HG03108 (cell line): ENCODE data around the gene RNASE8.
"Not testable (repeated sequence)": the region's sequence is repeated elsewhere in the genome, so short reads cannot be mapped to it uniquely, and the experiment has no call there.

Experiments
- ATAC-seq: cut with Tn5 transposase; IDR thresholded peaks from one replicate; pipeline ENCODE4 v1.9.1; 2021; ENCODE audit warnings: moderate library complexity; ENCODE audit not compliant: unreplicated experiment

The RNASE8 gene

GRCh38 chr14:21029917-21030316 lies 27.7 kb upstream of the RNASE8 start, which contains the start of gene TPPP2:
Gene TPPP2 (plus strand): TSS chr14:21030217. CDS start chr14:21030582, 365 bp downstream.
- no peak for ATAC-seq

GRCh38 chr14:21030531-21030930 lies 27.1 kb upstream of the RNASE8 start:
- ATAC-seq = no peak

- ATAC-seq = no peak
Measured at GRCh38 chr14:21032326-21033132, 25.1 kb upstream of the RNASE8 start.

GRCh38 chr14:21033133-21033698 lies 24.4 kb upstream of the RNASE8 start:
- ATAC-seq = no peak

GRCh38 chr14:21034707-21035106 lies 22.9 kb upstream of the RNASE8 start, which contains the start of gene RNASE13:
Gene RNASE13 (minus strand): TSS chr14:21034807. CDS start chr14:21034288, 519 bp downstream.
- ATAC-seq = no peak

- ATAC-seq = no peak
Measured at GRCh38 chr14:21036751-21037150, 20.9 kb upstream of the RNASE8 start.

GRCh38 chr14:21037156-21037555 lies 20.5 kb upstream of the RNASE8 start:
- no peak for ATAC-seq

- no peak for ATAC-seq
Measured at GRCh38 chr14:21038441-21039422, 18.9 kb upstream of the RNASE8 start.

- ATAC-seq = no peak
Measured at GRCh38 chr14:21039585-21040369, 17.8 kb upstream of the RNASE8 start.

- no peak for ATAC-seq
Measured at GRCh38 chr14:21040370-21040925, 17.2 kb upstream of the RNASE8 start.

GRCh38 chr14:21040941-21041340 lies 16.7 kb upstream of the RNASE8 start:
- not testable (repeated sequence) for ATAC-seq

- no peak for ATAC-seq
Measured at GRCh38 chr14:21041676-21042433, 15.8 kb upstream of the RNASE8 start, which contains the start of gene RNASE7. Gene RNASE7 (plus strand): TSS chr14:21042362. CDS start chr14:21042993, 631 bp downstream.

- ATAC-seq = no peak
Measured at GRCh38 chr14:21042918-21043317, 14.7 kb upstream of the RNASE8 start.

- no peak for ATAC-seq
Measured at GRCh38 chr14:21043387-21043973, 14.1 kb upstream of the RNASE8 start.

- ATAC-seq = no peak
Measured at GRCh38 chr14:21043974-21044618, 13.5 kb upstream of the RNASE8 start.

GRCh38 chr14:21047378-21047781 lies 10.2 kb upstream of the RNASE8 start:
- no peak for ATAC-seq

GRCh38 chr14:21048638-21049037 lies 9.0 kb upstream of the RNASE8 start:
- ATAC-seq = no peak

GRCh38 chr14:21049271-21049673 lies 8.3 kb upstream of the RNASE8 start:
- no peak for ATAC-seq
